Measurements from ENCODE around the gene CCHCR1. TPM values are rescaled to one million over a fixed set of nuclear protein-coding genes. Genes with fewer than 3 reads are reported as not detected.

CCHCR1 gene
- total RNA-seq, 1 experiment from 2014 or later, result 60.6 TPM

- H3K9me3 ChIP-seq (ENCODE audit: insufficient read depth, low read depth), result no peaks in the 10 kb centered on the region
- H3K4me1 ChIP-seq (replicated peaks; ENCODE audit: insufficient read depth), result no peaks in the 10 kb centered on the region
- H2AFZ ChIP-seq, result no peak overlapping the region
- POLR2A ChIA-PET (ENCODE audit: unreplicated experiment), result no interaction called here
- BruUV-seq (replicated peaks), result no TSS peak
- TF ChIP-seq, protein P1, sequence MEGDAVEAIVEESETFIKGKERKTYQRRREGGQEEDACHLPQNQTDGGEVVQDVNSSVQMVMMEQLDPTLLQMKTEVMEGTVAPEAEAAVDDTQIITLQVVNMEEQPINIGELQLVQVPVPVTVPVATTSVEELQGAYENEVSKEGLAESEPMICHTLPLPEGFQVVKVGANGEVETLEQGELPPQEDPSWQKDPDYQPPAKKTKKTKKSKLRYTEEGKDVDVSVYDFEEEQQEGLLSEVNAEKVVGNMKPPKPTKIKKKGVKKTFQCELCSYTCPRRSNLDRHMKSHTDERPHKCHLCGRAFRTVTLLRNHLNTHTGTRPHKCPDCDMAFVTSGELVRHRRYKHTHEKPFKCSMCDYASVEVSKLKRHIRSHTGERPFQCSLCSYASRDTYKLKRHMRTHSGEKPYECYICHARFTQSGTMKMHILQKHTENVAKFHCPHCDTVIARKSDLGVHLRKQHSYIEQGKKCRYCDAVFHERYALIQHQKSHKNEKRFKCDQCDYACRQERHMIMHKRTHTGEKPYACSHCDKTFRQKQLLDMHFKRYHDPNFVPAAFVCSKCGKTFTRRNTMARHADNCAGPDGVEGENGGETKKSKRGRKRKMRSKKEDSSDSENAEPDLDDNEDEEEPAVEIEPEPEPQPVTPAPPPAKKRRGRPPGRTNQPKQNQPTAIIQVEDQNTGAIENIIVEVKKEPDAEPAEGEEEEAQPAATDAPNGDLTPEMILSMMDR (conservative IDR thresholded peaks at IDR 0.05), result no peak
- TF ChIP-seq EZH2 (IDR thresholded peaks at IDR 0.05; ENCODE audit: low read depth), result no peak
- H3K4me3 ChIP-seq, result no peak overlapping the region
- H3K27ac ChIP-seq, result no peak overlapping the region
- no peaks in the 10 kb centered on the region for H3F3A ChIP-seq (ENCODE audit: insufficient read depth, low read depth)
- no peaks in the 10 kb centered on the region for H3K9me2 ChIP-seq (ENCODE audit: insufficient read depth)
- CTCF ChIA-PET, result interaction anchor here (0.7 to 1.4 kb wide), 4 partner anchors 14 to 663 kb away, joined by 3 to 8 read pairs (median 6); no protein-coding TSS in a partner anchor
- no peaks in the 10 kb centered on the region for H3K36me3 ChIP-seq (ENCODE audit: low read depth)
- intact Hi-C loops (cut with micrococcal nuclease; ENCODE audit: unreplicated experiment), result no loop called here
- H3K27me3 ChIP-seq (ENCODE audit: insufficient read depth, low read depth), result no peaks in the 10 kb centered on the region
- no peaks in the 10 kb centered on the region for H3K79me2 ChIP-seq (ENCODE audit: low read depth)
- DNase-seq, result no peak
- no peaks in the 10 kb centered on the region for H4K20me1 ChIP-seq (ENCODE audit: insufficient read depth)
- H3K4me2 ChIP-seq, result no peak overlapping the region
These were observed 26.0 kb downstream of the CCHCR1 start for GRCh38 chr6:31131595-31131994.

GRCh38 chr6:31130751-31131150 lies 26.9 kb downstream of the CCHCR1 start:
- CTCF ChIA-PET, result no interaction called here
- POLR2A ChIA-PET (ENCODE audit: unreplicated experiment), result interaction anchor here (0.7 kb wide), 1 partner anchor 60 kb away, joined by 4 read pairs; no protein-coding TSS in a partner anchor

DNA sequence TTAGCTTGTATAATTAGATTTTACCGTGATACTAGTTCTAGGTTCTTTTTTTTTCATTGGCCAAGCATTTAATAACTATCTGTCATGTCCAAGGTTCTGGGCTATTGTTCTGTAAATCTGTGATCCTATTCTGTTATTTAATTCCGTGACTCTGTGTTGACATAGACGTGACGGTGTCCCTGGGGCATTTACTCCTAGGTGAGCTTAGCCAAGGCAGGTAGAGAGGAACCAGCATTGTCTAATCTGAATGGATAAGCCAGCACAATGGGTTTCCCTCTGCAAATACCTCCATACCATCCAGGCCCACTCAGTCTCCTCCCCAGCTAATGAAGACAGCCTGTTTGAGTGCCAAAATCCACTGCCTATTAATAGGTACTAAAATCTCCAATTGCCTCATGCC lies 28.5 kb downstream of the CCHCR1 start:
- BruUV-seq (replicated peaks), result no TSS peak

More at GRCh38 chr6:31130751-31131150, 26.9 kb downstream of the CCHCR1 start:
- BruUV-seq (replicated peaks), result no TSS peak
- intact Hi-C loops (cut with micrococcal nuclease; ENCODE audit: unreplicated experiment), result no loop called here
- Histone ChIP-seq H3K9me2 (ENCODE audit: insufficient read depth) (no peaks in the 10 kb centered on the region), H3F3A (ENCODE audit: insufficient read depth, low read depth) (no peaks in the 10 kb centered on the region), H3K4me2 (no peak overlapping the region), H3K27ac (no peak overlapping the region), H3K27me3 (ENCODE audit: insufficient read depth, low read depth) (no peaks in the 10 kb centered on the region), H3K4me3 (no peak overlapping the region), H3K79me2 (ENCODE audit: low read depth) (no peaks in the 10 kb centered on the region), H3K36me3 (ENCODE audit: low read depth) (no peaks in the 10 kb centered on the region), H4K20me1 (ENCODE audit: insufficient read depth) (no peaks in the 10 kb centered on the region; the same call in 1 of the 2 replicates), H3K4me1 (replicated peaks; ENCODE audit: insufficient read depth) (peaks cover 2% of the 10 kb centered on the region; the same call in 1 of the 2 replicates), H2AFZ (no peak overlapping the region), H3K9me3 (ENCODE audit: insufficient read depth, low read depth) (no peaks in the 10 kb centered on the region)
- TF ChIP-seq EZH2 (IDR thresholded peaks at IDR 0.05; ENCODE audit: low read depth), result no peak
- TF ChIP-seq, protein P1 (conservative IDR thresholded peaks at IDR 0.05), result no peak
- DNase-seq, result no peak

More for the DNA sequence above, 28.5 kb downstream of the CCHCR1 start:
- POLR2A ChIA-PET (ENCODE audit: unreplicated experiment), result no interaction called here
- H3K4me2 ChIP-seq, result no peak overlapping the region
- CTCF ChIA-PET, result interaction anchor here (0.5 to 1.7 kb wide), 5 partner anchors 27 to 74 kb away, joined by 3 to 5 read pairs (median 4); no protein-coding TSS in a partner anchor
- DNase-seq, result no peak
- no peaks in the 10 kb centered on the region for H3K9me3 ChIP-seq (ENCODE audit: insufficient read depth, low read depth)
- no peaks in the 10 kb centered on the region for H3K27me3 ChIP-seq (ENCODE audit: insufficient read depth, low read depth)
- H4K20me1 ChIP-seq (ENCODE audit: insufficient read depth), result no peaks in the 10 kb centered on the region; the same call in 1 of the 2 replicates
- no peaks in the 10 kb centered on the region for H3K79me2 ChIP-seq (ENCODE audit: low read depth)
- no peak for TF ChIP-seq EZH2 (IDR thresholded peaks at IDR 0.05; ENCODE audit: low read depth)
- TF ChIP-seq, protein P1 (conservative IDR thresholded peaks at IDR 0.05), result no peak
- intact Hi-C loops (cut with micrococcal nuclease; ENCODE audit: unreplicated experiment), result loop anchor here (2.0 to 5.0 kb wide), 3 partner anchors 57 to 300 kb away; partner anchors contain the start of gene VARS2
- no peaks in the 10 kb centered on the region for H3F3A ChIP-seq (ENCODE audit: insufficient read depth, low read depth)
- peaks cover 15% of the 10 kb centered on the region for H3K4me1 ChIP-seq (replicated peaks; ENCODE audit: insufficient read depth)
- H3K36me3 ChIP-seq (ENCODE audit: low read depth), result no peaks in the 10 kb centered on the region
- no peak overlapping the region for H3K4me3 ChIP-seq
- no peaks in the 10 kb centered on the region for H3K9me2 ChIP-seq (ENCODE audit: insufficient read depth)
- H3K27ac ChIP-seq, result no peak overlapping the region
- no peak overlapping the region for H2AFZ ChIP-seq

All from PC-9 (cell line).